K562 (cell line): Measurements from ENCODE around the gene VEZF1. TPM values are rescaled to one million over a fixed set of nuclear protein-coding genes. Genes with fewer than 3 reads are reported as not detected.

Experiments
- BRD9 ChIP-seq: fragments of 450-650 bp; IDR thresholded peaks from 2 replicates; pipeline ENCODE4 v1.6.1; 2018; ENCODE audit warnings: low read depth; ENCODE audit not compliant: partially characterized antibody
- EP400 ChIP-seq: fragments of 450-650 bp; IDR thresholded peaks from 2 replicates; pipeline ENCODE4 v1.6.1; 2017; ENCODE audit warnings: antibody characterized with exemption, mild to moderate bottlenecking, moderate library complexity
- KAT8 ChIP-seq: fragments of 450-650 bp; IDR thresholded peaks from 2 replicates; pipeline ENCODE4 v1.6.1; 2016; ENCODE audit warnings: low read depth, mild to moderate bottlenecking
- KDM4B ChIP-seq, 2 experiments: fragments of 450-650 bp in 1 of 2; sonication (generic) in 1 of 2; IDR thresholded peaks; 2 replicates each; pipeline ENCODE4 v1.6.1; 2016 to 2017; ENCODE audit warnings: borderline replicate concordance in 2 of 2, antibody characterized with exemption in 1 of 2, low read depth in 1 of 2, mild to moderate bottlenecking in 1 of 2
- KLF6 ChIP-seq: fragments of 250-450 bp; sonication (Bioruptor Pico); IDR thresholded peaks from 2 replicates; pipeline ENCODE4 v1.4.0; 2020; ENCODE audit warnings: mild to moderate bottlenecking, moderate library complexity, borderline replicate concordance
- MAFF ChIP-seq: IDR thresholded peaks from 2 replicates; pipeline ENCODE4 v1.6.1; 2012; ENCODE audit warnings: low read length, improper control_type of control experiment
- MYBL2 ChIP-seq, 2 experiments: fragments of 450-650 bp in 1 of 2; sonication (generic) in 1 of 2; formaldehyde crosslinking in 1 of 2; IDR thresholded peaks; 2 replicates each; pipeline versions ENCODE4 v1.6.1 to v1.8.1; 2017 to 2022; ENCODE audit warnings: borderline replicate concordance in 1 of 2, inconsistent platforms in 1 of 2, low read depth in 1 of 2, mild to moderate bottlenecking in 1 of 2, missing genetic modification reagents in 1 of 2, moderate library complexity in 1 of 2
- NRF1 ChIP-seq, 2 experiments: fragments of 450-650 bp; IDR thresholded peaks in 1 of 2; conservative IDR thresholded peaks in 1 of 2; 2 replicates each; pipeline ENCODE4 v1.6.1; 2014; ENCODE audit warnings: mild to moderate bottlenecking in 2 of 2
- POU5F1 ChIP-seq: fragments of 150-350 bp; IDR thresholded peaks from 2 replicates; pipeline ENCODE4 v1.6.1; 2014; ENCODE audit warnings: borderline replicate concordance, low read length, low read depth, mild to moderate bottlenecking; ENCODE audit not compliant: partially characterized antibody
- RFX5 ChIP-seq: IDR thresholded peaks from 2 replicates; pipeline ENCODE4 v1.6.1; 2011; ENCODE audit warnings: low read depth, mild to moderate bottlenecking, improper control_type of control experiment, low read length
- SNIP1 ChIP-seq: fragments of 450-650 bp; IDR thresholded peaks from 2 replicates; pipeline ENCODE4 v1.7.1; 2017; ENCODE audit warnings: low read depth, mild to moderate bottlenecking
- SP1 ChIP-seq: sonication (generic); formaldehyde crosslinking; IDR thresholded peaks from 2 replicates; pipeline ENCODE4 v1.8.1; 2022; ENCODE audit warnings: mild to moderate bottlenecking, missing genetic modification reagents
- SPI1 ChIP-seq: IDR thresholded peaks from 2 replicates; pipeline ENCODE4 v1.6.1; 2011; ENCODE audit warnings: low read depth, low read length, control low read depth, borderline replicate concordance
- TCF7 ChIP-seq: sonication (generic); IDR thresholded peaks from 2 replicates; pipeline ENCODE4 v1.6.1; 2016; ENCODE audit warnings: antibody characterized with exemption, borderline replicate concordance
- YBX1 ChIP-seq: fragments of 450-650 bp; IDR thresholded peaks from 2 replicates; pipeline ENCODE4 v1.7.1; 2016; ENCODE audit warnings: mild to moderate bottlenecking
- ZNF668 ChIP-seq: fragments of 250-450 bp; sonication (Bioruptor Pico); IDR thresholded peaks from 2 replicates; pipeline ENCODE4 v1.8.0; 2022; ENCODE audit warnings: mild to moderate bottlenecking, inconsistent platforms
- polyA plus RNA-seq, 8 experiments: library from polyadenylated mRNA; depleted of rRNA in 4 of 8; stranded (reverse) in 5 of 8; unstranded in 3 of 8; fragments of >200 nt; fragmentation: Nextera tagmentation in 2 of 8; fragmentation: Illumina TruSeq in 1 of 8; extraction: Ambion mirVana in 2 of 8; extraction: Trizol in 1 of 8; gene quantifications; 2 replicates each; pipeline versions ENCODE4 v1.2.1 to v1.2.3, GENCODE V29; 2011 to 2014; ENCODE audit warnings: inconsistent platforms in 1 of 8, missing spikeins in 1 of 8
- total RNA-seq, 7 experiments: library from RNA; depleted of rRNA in 6 of 7; stranded (reverse); fragments of >200 nt in 6 of 7; fragmentation: Illumina TruSeq in 2 of 7; extraction: Trizol in 2 of 7; gene quantifications; 2 replicates each; pipeline versions ENCODE4 v1.2.1 to v1.2.3, GENCODE V29; 2011 to 2021; ENCODE audit warnings: low replicate concordance in 1 of 7
- TF ChIP-seq, protein P1 (sequence below): sonication (generic); formaldehyde crosslinking; IDR thresholded peaks from 2 replicates; pipeline ENCODE4 v1.8.0; 2023; ENCODE audit warnings: missing genetic modification reagents, mild to moderate bottlenecking, borderline replicate concordance
- TF ChIP-seq, protein P2 (sequence below): IDR thresholded peaks from 2 replicates; pipeline ENCODE4 v1.6.1; 2014; ENCODE audit warnings: antibody characterized with exemption
- TF ChIP-seq, protein P3 (sequence below), 2 experiments: fragments of 250-450 bp in 1 of 2; fragments of 450-650 bp in 1 of 2; sonication (Bioruptor Pico) in 1 of 2; IDR thresholded peaks; 2 replicates each; pipeline versions ENCODE4 v1.6.1 to v1.8.0; 2016 to 2021; ENCODE audit warnings: mild to moderate bottlenecking in 2 of 2, moderate library complexity in 2 of 2, missing compliant biosample characterization in 1 of 2, missing genetic modification characterization in 1 of 2

The VEZF1 gene
- total and polyA plus RNA-seq, 9 of the 15 experiments (the other 6 are each of a cell fraction or from before 2014, with no cell fraction given) = 9.5 to 33.4 (median 22.1) TPM

DNA sequence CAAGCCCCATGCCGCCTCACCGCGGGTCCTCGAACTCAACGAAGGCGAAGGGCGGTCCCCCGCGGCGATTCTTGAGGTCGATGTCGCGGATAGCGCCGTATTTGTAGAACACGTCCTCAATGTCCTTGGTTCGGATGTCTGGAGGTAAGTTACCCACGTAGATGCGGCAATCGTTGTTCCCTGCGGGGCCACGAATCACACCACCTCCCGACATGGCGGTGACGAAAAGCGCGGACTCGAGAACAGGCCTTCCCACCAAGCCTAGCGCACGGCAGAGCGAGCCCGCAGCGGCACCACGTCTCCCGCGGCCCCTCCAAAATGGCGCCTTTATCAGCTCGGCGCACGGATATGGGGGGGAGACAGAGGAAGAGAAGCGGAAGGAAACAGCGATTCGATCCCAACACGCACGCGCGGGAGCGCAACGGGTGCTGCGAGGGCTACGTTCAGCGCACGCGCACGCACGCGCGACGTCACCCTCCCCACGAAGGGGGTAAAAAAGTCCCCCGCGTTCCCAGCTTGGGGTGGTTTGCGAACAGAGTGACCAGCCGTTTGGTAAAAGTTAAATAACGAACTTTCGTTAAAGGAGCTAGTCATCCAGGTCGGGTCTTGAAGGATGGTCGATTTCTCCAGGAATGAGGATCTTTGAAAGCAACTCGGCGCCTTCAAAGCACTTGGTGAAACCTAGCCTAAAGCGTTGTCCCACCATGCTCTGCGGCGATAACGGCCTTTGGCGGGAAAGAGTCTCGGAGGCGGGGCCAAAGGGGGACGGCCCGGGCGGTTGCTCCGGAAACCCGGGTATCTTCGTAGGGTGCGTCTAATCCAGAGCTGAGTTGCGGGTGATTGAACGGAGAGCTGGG, 19.1 kb upstream of the VEZF1 start, which contains the start of gene SRSF1 (continued):
- no peak for TF ChIP-seq MAFF
- TF ChIP-seq POU5F1 = peak; percentile 67
- TF ChIP-seq YBX1 = no peak
- no peak for TF ChIP-seq RFX5
- TF ChIP-seq KAT8 = 0 out of 2 replicates have a peak, but pooled peaks have one; percentile 22
- TF ChIP-seq SP1 (CRISPR knock-in tag) = peak; percentile 92
- TF ChIP-seq, protein P1, sequence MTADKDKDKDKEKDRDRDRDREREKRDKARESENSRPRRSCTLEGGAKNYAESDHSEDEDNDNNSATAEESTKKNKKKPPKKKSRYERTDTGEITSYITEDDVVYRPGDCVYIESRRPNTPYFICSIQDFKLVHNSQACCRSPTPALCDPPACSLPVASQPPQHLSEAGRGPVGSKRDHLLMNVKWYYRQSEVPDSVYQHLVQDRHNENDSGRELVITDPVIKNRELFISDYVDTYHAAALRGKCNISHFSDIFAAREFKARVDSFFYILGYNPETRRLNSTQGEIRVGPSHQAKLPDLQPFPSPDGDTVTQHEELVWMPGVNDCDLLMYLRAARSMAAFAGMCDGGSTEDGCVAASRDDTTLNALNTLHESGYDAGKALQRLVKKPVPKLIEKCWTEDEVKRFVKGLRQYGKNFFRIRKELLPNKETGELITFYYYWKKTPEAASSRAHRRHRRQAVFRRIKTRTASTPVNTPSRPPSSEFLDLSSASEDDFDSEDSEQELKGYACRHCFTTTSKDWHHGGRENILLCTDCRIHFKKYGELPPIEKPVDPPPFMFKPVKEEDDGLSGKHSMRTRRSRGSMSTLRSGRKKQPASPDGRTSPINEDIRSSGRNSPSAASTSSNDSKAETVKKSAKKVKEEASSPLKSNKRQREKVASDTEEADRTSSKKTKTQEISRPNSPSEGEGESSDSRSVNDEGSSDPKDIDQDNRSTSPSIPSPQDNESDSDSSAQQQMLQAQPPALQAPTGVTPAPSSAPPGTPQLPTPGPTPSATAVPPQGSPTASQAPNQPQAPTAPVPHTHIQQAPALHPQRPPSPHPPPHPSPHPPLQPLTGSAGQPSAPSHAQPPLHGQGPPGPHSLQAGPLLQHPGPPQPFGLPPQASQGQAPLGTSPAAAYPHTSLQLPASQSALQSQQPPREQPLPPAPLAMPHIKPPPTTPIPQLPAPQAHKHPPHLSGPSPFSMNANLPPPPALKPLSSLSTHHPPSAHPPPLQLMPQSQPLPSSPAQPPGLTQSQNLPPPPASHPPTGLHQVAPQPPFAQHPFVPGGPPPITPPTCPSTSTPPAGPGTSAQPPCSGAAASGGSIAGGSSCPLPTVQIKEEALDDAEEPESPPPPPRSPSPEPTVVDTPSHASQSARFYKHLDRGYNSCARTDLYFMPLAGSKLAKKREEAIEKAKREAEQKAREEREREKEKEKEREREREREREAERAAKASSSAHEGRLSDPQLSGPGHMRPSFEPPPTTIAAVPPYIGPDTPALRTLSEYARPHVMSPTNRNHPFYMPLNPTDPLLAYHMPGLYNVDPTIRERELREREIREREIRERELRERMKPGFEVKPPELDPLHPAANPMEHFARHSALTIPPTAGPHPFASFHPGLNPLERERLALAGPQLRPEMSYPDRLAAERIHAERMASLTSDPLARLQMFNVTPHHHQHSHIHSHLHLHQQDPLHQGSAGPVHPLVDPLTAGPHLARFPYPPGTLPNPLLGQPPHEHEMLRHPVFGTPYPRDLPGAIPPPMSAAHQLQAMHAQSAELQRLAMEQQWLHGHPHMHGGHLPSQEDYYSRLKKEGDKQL (CRISPR knock-in tag) = no peak
- TF ChIP-seq, protein P2, sequence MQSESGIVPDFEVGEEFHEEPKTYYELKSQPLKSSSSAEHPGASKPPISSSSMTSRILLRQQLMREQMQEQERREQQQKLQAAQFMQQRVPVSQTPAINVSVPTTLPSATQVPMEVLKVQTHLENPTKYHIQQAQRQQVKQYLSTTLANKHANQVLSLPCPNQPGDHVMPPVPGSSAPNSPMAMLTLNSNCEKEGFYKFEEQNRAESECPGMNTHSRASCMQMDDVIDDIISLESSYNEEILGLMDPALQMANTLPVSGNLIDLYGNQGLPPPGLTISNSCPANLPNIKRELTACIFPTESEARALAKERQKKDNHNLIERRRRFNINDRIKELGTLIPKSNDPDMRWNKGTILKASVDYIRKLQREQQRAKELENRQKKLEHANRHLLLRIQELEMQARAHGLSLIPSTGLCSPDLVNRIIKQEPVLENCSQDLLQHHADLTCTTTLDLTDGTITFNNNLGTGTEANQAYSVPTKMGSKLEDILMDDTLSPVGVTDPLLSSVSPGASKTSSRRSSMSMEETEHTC = no peak
- TF ChIP-seq MYBL2 (IDR thresholded peaks at IDR 0.05; ENCODE audit: low read depth) = peak; percentile 81
- TF ChIP-seq MYBL2 (CRISPR knock-in tag; IDR thresholded peaks at IDR 0.05; ENCODE audit: borderline replicate concordance) = no peak
- TF ChIP-seq SPI1 = peak; percentile 47; the same call in 1 of the 2 replicates
- peak in 1 of 2 experiments; percentile 71; a peak in 1 of 4 replicates for TF ChIP-seq KDM4B (IDR thresholded peaks at IDR 0.05; ENCODE audit: borderline replicate concordance in 2 of 2, low read depth in 1 of 2)
- TF ChIP-seq NRF1 (conservative IDR thresholded peaks at IDR 0.05 in 1 of 2, IDR thresholded peaks at IDR 0.05 in 1 of 2) = peak; percentile 99
- peak; percentile 98 for TF ChIP-seq EP400
- no peak for TF ChIP-seq ZNF668
- TF ChIP-seq TCF7 = peak; percentile 70; the same call in 1 of the 2 replicates
- TF ChIP-seq KLF6 (CRISPR knock-in tag) = peak; percentile 70; the same call in 1 of the 2 replicates
- TF ChIP-seq, protein P3, sequence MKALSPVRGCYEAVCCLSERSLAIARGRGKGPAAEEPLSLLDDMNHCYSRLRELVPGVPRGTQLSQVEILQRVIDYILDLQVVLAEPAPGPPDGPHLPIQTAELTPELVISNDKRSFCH (CRISPR knock-in tag; IDR thresholded peaks at IDR 0.05) = no peak
- TF ChIP-seq, protein P3 (tag; IDR thresholded peaks at IDR 0.05) = no peak; the same call in 1 of the 2 replicates
- TF ChIP-seq SNIP1 = no peak
- TF ChIP-seq BRD9 = peak; percentile 92
